Vagina (tissue), 2 donors: ENCODE data around the gene SPAG6.

Experiments used
- POLR2A ChIP-seq, 2 donors: fragments of 450-650 bp; IDR thresholded peaks; one replicate each; pipeline ENCODE4 v1.6.1; 2017; ENCODE audit warnings: antibody characterized with exemption in 2 of 2, mild to moderate bottlenecking in 2 of 2, moderate library complexity in 2 of 2
- TF ChIP-seq, protein P1 (sequence below), 3 experiments: fragments of 450-650 bp in 2 of 3; fragments of 200-600 bp in 1 of 3; sonication (generic) in 1 of 3; IDR thresholded peaks; one replicate each; pipeline ENCODE4 v1.5.1; 2017 to 2019; ENCODE audit warnings: antibody characterized with exemption in 3 of 3, mild to moderate bottlenecking in 2 of 3, moderate library complexity in 2 of 3

DNA sequence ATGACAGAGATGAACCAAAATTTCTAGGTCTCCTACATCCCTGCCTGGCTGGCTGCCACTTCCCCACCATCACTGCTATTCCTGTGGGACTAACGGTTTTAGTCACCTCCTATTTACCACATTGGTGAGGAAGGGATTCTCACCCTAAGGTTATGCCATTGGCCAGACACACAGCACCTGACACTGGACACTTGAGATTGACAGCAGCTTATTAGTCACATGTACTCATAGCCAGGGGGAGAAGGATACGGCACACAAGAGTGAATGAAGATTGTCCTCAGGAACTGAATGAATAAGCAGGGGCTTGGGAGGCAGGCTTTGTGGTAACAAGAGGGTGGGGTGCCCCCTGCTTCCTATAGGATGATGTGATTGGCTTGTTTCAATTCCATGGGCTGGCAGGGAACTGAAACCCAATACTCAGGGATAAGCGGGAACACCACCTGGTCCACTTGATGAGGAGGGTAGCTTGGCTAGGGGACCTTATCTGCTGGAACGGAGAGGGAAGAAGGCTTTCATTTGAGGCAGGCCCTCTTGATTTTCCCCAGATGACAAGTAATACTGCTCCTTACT is 99.0 kb downstream of the SPAG6 start:
- TF ChIP-seq, protein P1, sequence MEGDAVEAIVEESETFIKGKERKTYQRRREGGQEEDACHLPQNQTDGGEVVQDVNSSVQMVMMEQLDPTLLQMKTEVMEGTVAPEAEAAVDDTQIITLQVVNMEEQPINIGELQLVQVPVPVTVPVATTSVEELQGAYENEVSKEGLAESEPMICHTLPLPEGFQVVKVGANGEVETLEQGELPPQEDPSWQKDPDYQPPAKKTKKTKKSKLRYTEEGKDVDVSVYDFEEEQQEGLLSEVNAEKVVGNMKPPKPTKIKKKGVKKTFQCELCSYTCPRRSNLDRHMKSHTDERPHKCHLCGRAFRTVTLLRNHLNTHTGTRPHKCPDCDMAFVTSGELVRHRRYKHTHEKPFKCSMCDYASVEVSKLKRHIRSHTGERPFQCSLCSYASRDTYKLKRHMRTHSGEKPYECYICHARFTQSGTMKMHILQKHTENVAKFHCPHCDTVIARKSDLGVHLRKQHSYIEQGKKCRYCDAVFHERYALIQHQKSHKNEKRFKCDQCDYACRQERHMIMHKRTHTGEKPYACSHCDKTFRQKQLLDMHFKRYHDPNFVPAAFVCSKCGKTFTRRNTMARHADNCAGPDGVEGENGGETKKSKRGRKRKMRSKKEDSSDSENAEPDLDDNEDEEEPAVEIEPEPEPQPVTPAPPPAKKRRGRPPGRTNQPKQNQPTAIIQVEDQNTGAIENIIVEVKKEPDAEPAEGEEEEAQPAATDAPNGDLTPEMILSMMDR (IDR thresholded peaks at IDR 0.05), result no peak
- no peak for TF ChIP-seq POLR2A (IDR thresholded peaks at IDR 0.05)
